SW 1271 (cell line): ENCODE results near the gene IGF2BP2.

Experiments used
- DNase-seq, 2 experiments: peaks; one replicate each; lab custom pipeline; 2025; lab: John Stamatoyannopoulos, UW

IGF2BP2 gene

GRCh38 chr3:185837414-185837813 is 12.6 kb upstream of the IGF2BP2 start:
- no peak for DNase-seq

DNA sequence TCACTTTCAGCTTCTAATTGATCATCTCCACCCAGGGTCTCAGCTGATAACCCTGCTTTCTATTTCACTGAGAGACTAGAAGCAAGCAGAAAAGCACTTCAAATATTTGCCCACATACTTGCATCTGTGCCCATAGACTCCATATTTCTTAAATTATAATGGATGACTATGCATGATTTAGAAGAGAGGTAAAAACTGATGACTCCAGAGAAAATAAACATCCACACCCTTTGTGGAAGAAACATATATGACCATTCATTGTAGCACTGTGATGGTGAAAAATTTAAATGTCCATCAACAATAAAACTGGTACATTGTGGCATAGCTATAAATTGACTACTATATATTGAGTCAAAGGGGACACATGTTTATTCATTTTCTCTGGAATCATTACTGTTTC is 7.1 kb upstream of the IGF2BP2 start:
- no peak for DNase-seq

DNA sequence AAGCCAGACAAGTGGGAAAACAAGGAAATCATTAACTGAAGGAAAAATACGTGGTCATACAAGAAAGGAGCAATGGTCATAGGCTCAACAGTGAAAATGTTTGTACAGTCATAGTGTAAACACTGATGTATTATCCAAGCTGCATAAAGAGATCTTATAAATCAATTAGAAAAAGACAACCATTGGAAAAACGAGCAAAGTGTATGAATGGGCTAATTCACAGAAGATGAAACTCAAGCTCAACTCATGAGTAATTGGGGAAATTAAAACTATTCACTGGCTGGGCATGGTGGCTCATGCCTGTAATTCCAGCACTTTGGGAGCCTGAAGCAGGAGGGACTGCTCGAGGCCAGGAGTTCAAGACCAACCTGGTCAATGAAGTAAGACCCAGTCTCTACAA is 6.4 kb upstream of the IGF2BP2 start:
- DNase-seq: no peak

DNA sequence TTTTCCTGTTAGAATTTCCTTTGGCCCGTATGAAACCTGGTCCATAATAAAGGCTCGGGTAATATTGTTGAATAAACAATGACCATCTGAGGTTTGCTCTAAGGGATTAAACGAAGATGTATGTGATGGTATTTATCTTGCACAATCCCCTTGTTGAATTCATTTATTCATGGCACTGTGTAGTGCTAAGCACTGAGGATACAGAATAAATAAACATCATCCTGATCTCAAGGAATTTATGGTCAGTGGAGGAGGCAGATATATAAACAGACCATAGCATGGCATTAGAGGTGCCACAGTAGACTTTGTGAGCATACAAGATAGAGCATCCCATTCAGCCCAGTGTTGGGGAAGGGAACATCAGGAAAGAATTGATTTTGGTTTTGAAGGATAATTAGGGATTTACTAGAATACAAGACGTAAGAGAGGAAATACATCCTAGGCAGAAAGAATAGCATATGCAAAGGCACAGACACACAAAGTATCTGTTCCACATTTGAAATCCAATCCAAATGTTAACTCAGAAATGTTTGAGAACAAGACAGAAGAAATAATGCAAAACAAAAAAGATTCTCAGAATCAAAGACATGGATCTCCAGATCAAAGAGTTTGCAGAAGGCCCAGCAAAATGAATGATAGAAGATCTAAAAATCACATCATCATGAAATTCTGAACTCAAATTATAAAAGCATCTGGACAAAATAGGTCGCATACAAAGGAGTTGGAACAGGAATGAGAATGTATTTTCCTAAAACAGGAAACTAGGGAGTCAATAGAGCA is 5.4 kb upstream of the IGF2BP2 start:
- DNase-seq: no peak

DNA sequence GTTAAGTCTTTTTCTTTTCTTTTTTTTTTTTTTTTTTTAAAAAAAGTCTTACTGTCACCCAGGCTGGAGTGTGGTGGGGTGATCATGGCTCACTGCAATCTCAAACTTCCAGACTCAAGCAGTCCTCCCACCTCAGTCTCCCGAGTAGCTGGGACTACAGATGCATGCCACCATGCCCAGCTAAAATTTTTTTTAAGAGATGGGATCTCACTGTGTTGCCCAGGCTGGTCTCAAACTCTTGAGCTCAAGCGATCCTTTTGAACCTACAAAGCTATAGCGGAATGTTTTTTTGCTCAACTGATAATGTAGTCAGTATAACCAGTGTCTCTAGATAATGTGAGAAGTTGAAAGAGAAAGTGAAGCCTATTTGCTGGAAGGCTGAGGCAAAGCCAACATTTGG is 3.9 kb upstream of the IGF2BP2 start:
- DNase-seq: no peak

DNA sequence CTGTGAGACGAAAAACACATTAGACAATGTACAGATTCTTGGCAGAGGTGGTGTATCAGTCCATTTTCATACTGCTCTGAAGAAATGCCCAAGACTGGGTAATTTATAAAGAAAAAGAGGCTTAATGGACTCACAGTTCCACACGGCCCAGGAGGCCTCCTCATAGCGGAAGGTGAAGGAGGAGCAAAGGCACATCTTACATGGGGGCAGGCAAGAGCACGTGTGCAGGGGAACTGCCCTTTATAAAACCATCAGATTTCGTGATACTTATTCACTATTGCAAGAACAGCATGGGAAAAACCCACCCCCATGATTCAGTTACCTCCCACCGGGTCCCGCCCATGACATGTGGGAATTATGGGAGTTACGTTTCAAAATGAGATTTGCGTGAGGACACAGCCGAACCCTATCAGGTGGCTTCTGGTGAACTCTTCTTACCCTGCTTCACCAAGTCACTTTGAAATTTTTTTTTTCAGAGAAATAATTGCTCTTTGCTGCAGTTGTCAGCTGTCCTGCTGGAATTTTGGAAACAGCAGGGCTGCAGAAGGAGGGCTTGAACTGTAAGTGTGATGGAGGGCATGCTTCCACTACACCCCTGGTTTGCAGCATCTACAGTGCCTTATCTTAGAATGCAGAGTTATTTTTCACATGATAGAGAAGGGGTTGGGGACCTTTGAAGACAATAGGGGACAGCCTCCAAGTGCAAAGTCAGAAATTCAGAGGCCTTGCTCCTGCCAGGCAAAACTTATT is 2.9 kb upstream of the IGF2BP2 start:
- no peak for DNase-seq

GRCh38 chr3:185825639-185826481 is 1.0 kb upstream of the IGF2BP2 start:
- peak in 1 of 2 experiments; percentile 33 for DNase-seq

GRCh38 chr3:185824051-185825005 is 514 bp downstream of the IGF2BP2 start:
- no peak for DNase-seq

DNA sequence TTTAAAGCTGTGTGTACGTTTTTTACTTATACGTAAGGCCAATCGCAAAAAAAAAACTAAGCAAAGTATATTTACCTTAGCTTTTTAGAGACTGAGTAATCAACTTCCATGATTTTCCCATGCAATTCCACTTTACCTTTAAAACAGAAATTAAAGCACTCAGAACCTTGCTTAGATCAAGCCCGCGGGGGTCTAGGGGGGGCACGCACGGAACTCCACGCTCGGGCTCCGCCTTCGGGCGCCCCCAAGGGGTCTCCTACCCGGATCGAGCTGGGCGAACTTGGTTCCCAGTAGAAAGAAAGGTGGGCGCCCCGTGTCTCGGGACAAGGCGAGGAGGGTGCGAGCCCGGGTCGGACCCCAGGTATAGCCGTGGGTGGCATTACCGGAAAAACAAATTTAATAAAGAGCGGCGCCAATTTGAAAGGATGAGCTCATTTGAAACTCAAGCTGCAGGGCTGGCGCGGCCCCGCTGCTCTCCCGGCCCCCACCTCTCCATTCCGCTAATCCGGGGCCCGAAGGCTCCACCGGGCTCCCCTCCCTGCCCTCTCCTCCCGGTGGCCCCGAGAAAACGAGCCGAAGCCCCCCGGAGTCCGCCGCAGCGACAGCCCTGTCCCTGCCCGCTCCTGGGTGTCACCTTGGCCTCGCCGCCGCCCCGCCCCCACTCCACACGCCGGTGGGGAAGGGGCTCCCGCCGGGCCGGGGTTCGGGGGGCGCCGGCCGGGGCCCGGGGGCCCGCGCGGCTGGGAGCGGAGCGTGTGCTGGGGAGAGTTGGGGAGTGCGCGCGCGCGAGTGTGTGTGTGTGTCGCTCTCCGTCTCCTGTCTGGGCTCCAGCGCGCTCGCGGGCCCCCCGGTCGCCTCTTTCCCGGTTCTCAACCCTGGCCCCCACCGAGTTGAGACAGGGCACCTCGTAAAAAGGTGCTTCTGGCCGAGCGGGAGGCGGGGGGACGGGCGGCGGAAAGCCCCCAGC is 1.5 kb downstream of the IGF2BP2 start:
- peak; percentile 7 to 48 for DNase-seq

DNA sequence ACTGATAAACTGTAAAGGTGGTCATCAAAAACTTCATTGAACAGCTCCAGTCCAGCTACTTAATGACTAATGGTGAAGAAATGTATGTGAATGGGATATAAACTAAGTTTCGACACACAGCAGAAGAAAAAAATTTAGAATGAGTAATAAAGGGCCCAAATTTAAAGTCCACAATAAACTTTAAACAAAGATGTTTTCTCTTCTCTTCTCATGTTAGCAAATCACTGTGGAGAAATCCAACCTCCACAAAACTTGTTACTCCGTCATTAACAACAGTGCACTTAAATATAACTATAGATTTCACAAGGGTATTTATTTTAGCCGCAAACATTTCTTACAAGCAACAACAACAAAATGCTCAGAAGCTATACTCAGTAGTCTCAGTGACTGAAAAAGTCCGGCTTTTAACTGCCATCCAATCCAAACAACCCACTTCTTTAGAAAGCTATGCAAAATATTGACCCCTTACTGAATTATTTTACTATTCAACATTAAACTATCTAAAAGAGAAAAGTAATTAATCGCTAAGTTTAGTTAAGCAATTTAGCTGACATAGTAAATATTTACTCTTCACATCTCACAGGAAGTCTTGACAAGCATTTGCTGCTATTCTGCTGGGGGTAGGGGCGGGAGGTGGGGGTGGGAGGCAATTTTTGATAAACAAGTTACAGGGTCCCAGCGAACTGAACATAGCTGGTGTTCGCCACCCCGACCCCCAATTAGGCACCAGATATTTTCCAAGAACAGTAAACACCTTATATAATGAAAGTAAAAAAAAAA is 2.4 kb downstream of the IGF2BP2 start:
- DNase-seq: peak; percentile 37 to 82

DNA sequence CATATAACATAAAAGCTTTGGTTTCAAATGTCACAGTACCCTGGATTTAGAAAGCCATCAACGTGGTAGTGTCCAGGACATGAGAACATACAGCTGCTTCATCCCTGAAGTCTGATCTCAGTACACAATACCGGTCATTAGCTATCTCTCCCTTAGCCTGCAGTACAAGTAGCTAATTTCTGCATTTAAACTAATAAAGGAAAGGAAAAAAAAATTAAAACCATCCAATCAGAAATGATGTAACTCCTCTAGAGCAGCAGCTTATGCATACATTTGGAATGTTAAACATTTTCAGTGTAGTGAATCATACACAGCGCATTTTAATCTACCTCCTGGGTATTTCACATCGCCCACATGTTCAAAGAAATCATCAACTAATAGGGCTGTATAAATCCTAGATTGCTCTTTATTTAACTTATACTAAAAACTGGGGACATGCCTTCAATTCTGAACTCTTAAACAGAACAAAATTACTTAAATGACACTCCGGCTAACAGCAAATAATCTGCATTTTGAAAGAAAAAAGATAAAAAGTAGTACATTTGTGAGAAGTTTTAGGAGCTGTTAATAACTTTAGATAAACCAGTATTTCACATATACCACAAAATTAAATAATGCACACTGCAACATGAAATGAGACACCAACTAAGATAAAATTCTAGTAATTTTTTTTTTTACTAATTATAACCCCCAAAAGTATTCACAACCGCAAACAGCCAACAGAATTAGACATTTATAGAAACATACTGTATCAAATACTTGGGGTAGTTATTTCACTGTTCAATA is 3.7 kb downstream of the IGF2BP2 start:
- DNase-seq: peak; percentile 67 to 92

GRCh38 chr3:185818267-185818875 is 6.5 kb downstream of the IGF2BP2 start:
- peak in 1 of 2 experiments; percentile 27 for DNase-seq

DNA sequence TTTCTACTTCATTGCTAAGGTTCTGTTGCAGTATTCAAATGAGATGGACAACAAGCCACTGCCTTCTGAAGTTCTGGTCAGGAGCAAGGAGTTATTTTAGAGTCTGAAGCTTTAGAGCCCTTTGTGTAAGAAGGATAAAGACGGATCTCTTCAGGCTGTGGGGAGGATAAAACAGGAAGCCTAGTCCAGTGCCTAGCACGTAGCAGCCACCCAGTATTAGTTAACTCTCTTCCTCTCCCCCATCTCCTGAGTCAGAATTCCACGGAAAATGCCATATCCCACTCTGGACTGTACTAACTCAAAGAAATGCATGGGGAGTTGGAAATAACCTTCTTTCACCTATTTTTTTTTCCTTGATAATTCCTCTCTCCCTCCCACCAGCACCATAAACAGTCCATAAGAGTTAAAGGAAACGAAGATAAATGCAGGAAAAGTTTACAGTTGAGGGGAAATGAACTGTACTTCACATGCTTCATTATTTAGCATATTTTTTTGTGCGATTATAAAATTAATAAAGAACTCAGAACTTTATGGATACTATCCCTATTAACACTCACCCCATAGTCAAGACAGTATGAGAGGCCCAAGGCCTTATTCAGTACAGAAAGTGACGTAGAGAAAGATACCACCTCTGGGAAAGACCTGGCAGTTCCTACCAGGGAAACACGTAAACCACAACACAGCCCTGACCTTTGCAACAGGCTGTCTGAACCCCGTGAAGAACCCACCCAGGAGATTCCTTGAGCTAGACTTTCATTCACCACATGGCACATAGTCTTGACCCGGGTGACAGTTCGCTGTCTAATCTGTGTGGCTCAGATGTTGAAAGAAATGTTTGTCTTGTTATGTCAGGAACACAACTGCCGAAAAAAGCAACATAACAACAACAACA is 9.2 kb downstream of the IGF2BP2 start:
- DNase-seq: peak in 1 of 2 experiments; percentile 51

DNA sequence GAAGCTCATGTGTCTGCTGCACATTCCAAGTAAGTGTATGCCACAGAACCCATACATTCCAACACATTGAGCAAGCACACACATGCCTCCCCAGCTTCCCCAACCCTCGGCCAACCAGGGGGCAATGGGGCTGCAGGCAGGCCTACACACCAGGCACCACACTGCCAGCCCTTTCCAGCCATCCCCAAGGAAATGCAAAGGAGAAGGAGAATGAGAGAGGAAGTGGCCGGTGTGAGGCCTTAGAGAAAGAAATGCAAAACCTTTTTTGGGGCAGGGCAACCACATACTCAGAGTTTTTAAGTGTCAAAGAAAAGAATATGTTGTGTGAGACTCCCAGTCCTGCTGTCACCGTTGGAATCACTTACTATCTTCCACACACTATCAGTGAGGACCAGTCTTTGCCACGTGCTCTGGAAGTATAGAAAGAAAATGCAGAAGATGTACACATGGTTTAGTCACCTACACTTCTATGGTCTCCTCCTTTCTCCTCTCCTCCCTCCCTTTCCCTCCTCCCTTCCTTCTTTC is 11.1 kb downstream of the IGF2BP2 start:
- peak; percentile 37 to 66 for DNase-seq

GRCh38 chr3:185813205-185813604 is 11.6 kb downstream of the IGF2BP2 start:
- no peak for DNase-seq

DNA sequence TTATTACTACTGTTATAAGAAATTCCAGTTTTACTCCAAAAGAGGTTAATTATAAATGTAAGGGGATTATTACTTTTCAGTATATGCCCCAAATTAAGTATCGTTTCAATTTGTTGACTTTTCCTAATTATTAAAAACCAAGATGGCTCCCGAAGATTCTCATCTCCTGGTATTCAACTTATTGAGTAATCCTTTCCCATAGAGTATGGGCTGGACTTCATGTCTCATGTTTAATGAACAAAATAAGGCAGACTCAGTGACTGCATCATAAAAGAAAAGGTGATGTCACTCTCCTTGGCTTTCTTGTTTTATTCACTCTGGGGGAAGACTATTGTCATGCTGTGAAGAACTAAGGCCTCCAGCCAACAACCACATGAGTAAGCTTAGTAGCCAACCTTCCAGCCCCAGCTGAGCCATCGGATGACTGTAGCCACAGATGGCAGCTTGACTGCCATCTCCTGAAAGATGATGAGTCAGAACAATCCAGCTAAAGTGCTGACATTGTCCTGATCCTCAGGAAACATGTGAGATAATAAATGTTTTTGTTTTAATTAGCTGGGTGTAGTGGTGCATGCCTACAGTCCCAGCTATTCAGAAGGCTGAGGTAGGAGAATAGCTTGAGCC is 17.3 kb downstream of the IGF2BP2 start:
- peak; percentile 58 to 77 for DNase-seq
